ENCODE measurements around the gene SH3PXD2A. TPM values are rescaled to one million over a fixed set of nuclear protein-coding genes. Genes with fewer than 3 reads are reported as not detected.
A peak's percentile ranks its signal among the peaks of the same experiment; 100 is the strongest.

SH3PXD2A gene
- total RNA-seq, 4 donors from 2014 or later: 6.2 to 16.8 (median 11.4) TPM

DNA sequence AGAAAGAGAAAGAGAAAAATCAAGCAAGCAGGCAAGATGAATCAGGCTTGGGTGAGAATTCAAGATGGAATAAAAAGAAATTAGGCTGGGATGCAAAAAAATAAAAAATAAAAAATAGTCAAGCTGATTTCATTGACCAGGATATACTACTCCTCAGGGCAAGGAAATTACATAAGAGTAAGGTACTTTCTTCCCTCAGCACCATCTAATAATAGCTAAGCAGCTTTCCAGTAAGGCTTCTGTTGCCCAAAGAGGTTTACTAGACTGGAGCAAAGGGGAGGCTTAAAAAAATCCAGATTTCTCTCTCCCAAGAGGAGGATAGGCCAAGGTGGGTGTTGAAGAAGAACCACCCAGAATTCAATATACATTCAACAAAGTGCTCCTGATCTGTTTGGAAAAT, 268.3 kb downstream of the SH3PXD2A start:
- Histone ChIP-seq H3K27me3 (no peaks in the 10 kb centered on the region), H3K9me3 (no peaks in the 10 kb centered on the region), H3K36me3 (no peaks in the 10 kb centered on the region), H3K4me3 (no peak overlapping the region), H3K4me1 (peaks cover 7 to 26% of the 10 kb centered on the region in 2 donors), H3K27ac (peak overlapping the region in 1 of 4 donors; percentile 22)
- DNase-seq (no peak), ATAC-seq (peak in 1 of 2 donors; percentile 56)
- in situ Hi-C loops (cut with MboI; ENCODE audit: low sequenced_read_pairs in 4 of 4): loop anchor here in 2 of 4 donors (25.0 kb wide), 2 partner anchors 175 to 275 kb away; partner anchors contain the start of gene SH3PXD2A (in 1 of the 2)
- intact Hi-C loops (cut with DNase I; ENCODE audit: low total_unique reads): no loop called here
- no peak for TF ChIP-seq POLR2A (IDR thresholded peaks at IDR 0.05)
- TF ChIP-seq, protein P1, sequence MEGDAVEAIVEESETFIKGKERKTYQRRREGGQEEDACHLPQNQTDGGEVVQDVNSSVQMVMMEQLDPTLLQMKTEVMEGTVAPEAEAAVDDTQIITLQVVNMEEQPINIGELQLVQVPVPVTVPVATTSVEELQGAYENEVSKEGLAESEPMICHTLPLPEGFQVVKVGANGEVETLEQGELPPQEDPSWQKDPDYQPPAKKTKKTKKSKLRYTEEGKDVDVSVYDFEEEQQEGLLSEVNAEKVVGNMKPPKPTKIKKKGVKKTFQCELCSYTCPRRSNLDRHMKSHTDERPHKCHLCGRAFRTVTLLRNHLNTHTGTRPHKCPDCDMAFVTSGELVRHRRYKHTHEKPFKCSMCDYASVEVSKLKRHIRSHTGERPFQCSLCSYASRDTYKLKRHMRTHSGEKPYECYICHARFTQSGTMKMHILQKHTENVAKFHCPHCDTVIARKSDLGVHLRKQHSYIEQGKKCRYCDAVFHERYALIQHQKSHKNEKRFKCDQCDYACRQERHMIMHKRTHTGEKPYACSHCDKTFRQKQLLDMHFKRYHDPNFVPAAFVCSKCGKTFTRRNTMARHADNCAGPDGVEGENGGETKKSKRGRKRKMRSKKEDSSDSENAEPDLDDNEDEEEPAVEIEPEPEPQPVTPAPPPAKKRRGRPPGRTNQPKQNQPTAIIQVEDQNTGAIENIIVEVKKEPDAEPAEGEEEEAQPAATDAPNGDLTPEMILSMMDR (IDR thresholded peaks at IDR 0.05 in 4 of 5, conservative IDR thresholded peaks at IDR 0.05 in 1 of 5): no peak

DNA sequence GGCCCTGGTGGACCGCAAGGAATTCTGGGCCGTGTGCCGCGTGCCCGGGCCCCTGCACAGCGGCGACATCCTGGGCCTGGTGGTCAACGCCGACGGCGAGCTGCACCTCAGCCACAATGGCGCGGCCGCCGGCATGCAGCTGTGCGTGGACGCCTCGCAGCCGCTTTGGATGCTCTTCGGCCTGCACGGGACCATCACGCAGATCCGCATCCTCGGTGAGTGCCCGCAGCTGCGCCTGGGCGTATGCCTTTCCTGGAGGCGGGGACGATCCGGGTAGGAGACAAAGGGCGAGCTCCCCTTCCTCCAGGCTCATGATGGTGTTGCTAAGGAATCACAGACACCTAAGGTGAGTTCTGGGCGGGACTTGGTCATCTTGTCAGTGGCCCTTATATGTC, 270.4 kb downstream of the SH3PXD2A start:
- H3K4me3 ChIP-seq: peak overlapping the region in 1 of 4 donors; percentile 26
- no peak for ATAC-seq
- in situ Hi-C loops (cut with MboI; ENCODE audit: low sequenced_read_pairs in 4 of 4): loop anchor here in 2 of 4 donors (25.0 kb wide), 2 partner anchors 173 to 277 kb away; partner anchors contain the start of gene SH3PXD2A (in 1 of the 2)

GRCh38 chr10:103584216-103585010, 271.0 kb downstream of the SH3PXD2A start:
- H3K4me1 ChIP-seq: peaks cover 32 to 48% of the 10 kb centered on the region in 2 donors
- ATAC-seq (no peak), DNase-seq (no peak)
- H3K9me3 ChIP-seq: no peaks in the 10 kb centered on the region
- no peaks in the 10 kb centered on the region for H3K36me3 ChIP-seq
- intact Hi-C loops (cut with DNase I; ENCODE audit: low total_unique reads): no loop called here
- H3K27ac ChIP-seq: no peak overlapping the region
- in situ Hi-C loops (cut with MboI; ENCODE audit: low sequenced_read_pairs in 4 of 4): loop anchor here in 2 of 4 donors (25.0 kb wide), 2 partner anchors 172 to 278 kb away; partner anchors contain the start of gene SH3PXD2A (in 1 of the 2)
- peak overlapping the region; percentile 20 to 49 (median 32) for H3K4me3 ChIP-seq
- no peaks in the 10 kb centered on the region for H3K27me3 ChIP-seq
- TF ChIP-seq, protein P1 (IDR thresholded peaks at IDR 0.05 in 4 of 5, conservative IDR thresholded peaks at IDR 0.05 in 1 of 5): no peak

More for the DNA sequence above, 270.4 kb downstream of the SH3PXD2A start:
- no peaks in the 10 kb centered on the region for H3K9me3 ChIP-seq
- intact Hi-C loops (cut with DNase I; ENCODE audit: low total_unique reads): no loop called here
- H3K27me3 ChIP-seq: no peaks in the 10 kb centered on the region
- no peaks in the 10 kb centered on the region for H3K36me3 ChIP-seq
- no peak overlapping the region for H3K27ac ChIP-seq
- H3K4me1 ChIP-seq: peaks cover 26 to 43% of the 10 kb centered on the region in 2 donors
- no peak for DNase-seq
- TF ChIP-seq, protein P1 (IDR thresholded peaks at IDR 0.05 in 4 of 5, conservative IDR thresholded peaks at IDR 0.05 in 1 of 5): no peak
- TF ChIP-seq POLR2A (IDR thresholded peaks at IDR 0.05): no peak

- no peak overlapping the region for H3K27ac ChIP-seq
Observed at GRCh38 chr10:103583871-103584215, 271.5 kb downstream of the SH3PXD2A start.

More at GRCh38 chr10:103583871-103584215, 271.5 kb downstream of the SH3PXD2A start:
- H3K4me3 ChIP-seq: peak overlapping the region in 3 of 4 donors; percentile 20 to 37 (median 26)
- no peaks in the 10 kb centered on the region for H3K9me3 ChIP-seq
- no peak for DNase-seq
- intact Hi-C loops (cut with DNase I; ENCODE audit: low total_unique reads): no loop called here
- ATAC-seq: no peak
- no peaks in the 10 kb centered on the region for H3K27me3 ChIP-seq
- TF ChIP-seq, protein P1 (IDR thresholded peaks at IDR 0.05 in 4 of 5, conservative IDR thresholded peaks at IDR 0.05 in 1 of 5): no peak
- no peak for TF ChIP-seq POLR2A (IDR thresholded peaks at IDR 0.05)
- peaks cover 37 to 54% of the 10 kb centered on the region in 2 donors for H3K4me1 ChIP-seq
- H3K36me3 ChIP-seq: no peaks in the 10 kb centered on the region
- in situ Hi-C loops (cut with MboI; ENCODE audit: low sequenced_read_pairs in 4 of 4): loop anchor here in 2 of 4 donors (25.0 kb wide), 2 partner anchors 172 to 278 kb away; partner anchors contain the start of gene SH3PXD2A (in 1 of the 2)

All from gastrocnemius medialis (tissue), 4 donors.